Left hindlimb (tissue), 1 donor: ENCODE results near the gene SLC39A13.

ENCODE experiments used
- DNase-seq: peaks from one replicate; pipeline ENCODE4 v3.0.0-alpha.2; 2018

Gene SLC39A13

GRCh38 chr11:47406896-47407745 is 1.3 kb upstream of the SLC39A13 start:
- no peak for DNase-seq

- no peak for DNase-seq
These were observed 429 bp downstream of the SLC39A13 start for GRCh38 chr11:47408598-47409439.

- DNase-seq, result no peak
These were observed 1.3 kb downstream of the SLC39A13 start for GRCh38 chr11:47409440-47410369.

DNA sequence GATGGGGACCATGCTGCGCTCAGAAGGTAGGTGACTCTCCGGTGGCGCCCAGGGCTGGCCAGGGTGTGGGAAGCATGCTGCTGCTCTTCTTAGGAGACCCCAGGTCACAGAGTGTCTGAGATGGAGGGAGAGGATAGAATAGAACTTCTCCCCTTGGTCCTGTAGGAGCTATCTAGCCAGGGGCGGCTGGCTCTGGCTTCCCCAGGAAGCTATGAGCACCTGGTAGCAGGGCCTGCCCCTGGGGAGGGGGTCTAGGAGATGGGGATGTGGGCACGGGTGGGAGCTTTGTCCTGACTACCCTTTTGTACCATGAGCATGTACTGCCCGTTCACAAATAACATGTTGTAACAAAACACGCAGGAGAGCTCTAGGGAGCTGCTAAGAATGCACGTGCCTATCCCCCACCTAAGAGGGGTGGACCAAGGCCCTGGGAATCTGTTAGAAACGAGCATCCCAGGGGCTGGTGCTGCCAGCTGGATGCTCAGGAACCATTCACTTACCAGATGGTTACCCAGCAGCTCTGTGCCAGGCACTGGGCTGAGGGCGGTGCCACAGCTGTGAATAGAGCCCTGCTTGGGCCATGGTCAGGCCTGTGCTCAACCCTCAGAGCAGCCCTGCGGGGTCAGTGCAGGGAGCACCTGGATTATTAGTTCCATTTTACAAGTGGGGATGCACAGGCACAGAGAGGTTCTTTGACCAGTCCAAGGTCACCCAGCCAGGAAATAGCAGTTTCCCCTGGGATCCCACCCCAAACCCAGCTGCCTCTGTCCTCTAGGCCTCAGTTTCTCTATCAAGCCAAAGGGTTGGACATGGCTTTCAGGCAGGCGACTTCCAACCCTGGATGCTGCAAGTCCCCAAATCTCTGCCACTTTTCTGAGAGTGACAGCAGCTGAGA is 2.2 kb downstream of the SLC39A13 start:
- no peak for DNase-seq

- no peak for DNase-seq
These were observed 3.7 kb downstream of the SLC39A13 start for GRCh38 chr11:47411884-47412746.

DNA sequence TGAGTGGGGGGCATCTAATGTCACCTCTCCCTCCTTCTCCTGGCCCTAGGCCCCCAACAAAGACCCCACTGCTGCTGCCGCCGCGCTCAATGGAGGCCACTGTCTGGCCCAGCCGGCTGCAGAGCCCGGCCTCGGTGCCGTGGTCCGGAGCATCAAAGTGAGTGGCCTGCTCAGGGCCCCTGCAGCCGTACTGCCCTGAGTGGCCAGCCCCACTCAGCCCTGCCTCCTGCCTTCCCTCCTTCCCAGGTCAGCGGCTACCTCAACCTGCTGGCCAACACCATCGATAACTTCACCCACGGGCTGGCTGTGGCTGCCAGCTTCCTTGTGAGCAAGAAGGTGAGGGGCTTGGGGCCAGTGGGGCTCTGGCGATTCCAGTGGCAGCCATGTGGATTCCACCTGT is 5.0 kb downstream of the SLC39A13 start:
- no peak for DNase-seq

- peak; percentile 27 for DNase-seq
These were observed 5.7 kb downstream of the SLC39A13 start for GRCh38 chr11:47413908-47414684.

DNA sequence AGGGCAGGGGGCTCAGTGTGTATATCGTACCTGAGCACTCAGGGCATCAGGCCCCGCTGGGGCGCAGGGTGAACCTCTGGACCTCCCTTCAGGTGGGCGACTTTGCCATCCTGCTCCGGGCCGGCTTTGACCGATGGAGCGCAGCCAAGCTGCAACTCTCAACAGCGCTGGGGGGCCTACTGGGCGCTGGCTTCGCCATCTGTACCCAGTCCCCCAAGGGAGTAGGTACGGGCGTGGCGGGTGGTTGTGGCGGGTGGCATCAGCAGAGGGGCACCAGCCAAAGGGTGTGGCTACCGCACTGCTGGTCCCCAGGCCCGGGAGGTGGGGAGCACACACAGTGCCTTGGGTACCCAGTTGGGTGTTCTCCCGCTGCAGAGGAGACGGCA is 6.3 kb downstream of the SLC39A13 start:
- DNase-seq, result no peak

DNA sequence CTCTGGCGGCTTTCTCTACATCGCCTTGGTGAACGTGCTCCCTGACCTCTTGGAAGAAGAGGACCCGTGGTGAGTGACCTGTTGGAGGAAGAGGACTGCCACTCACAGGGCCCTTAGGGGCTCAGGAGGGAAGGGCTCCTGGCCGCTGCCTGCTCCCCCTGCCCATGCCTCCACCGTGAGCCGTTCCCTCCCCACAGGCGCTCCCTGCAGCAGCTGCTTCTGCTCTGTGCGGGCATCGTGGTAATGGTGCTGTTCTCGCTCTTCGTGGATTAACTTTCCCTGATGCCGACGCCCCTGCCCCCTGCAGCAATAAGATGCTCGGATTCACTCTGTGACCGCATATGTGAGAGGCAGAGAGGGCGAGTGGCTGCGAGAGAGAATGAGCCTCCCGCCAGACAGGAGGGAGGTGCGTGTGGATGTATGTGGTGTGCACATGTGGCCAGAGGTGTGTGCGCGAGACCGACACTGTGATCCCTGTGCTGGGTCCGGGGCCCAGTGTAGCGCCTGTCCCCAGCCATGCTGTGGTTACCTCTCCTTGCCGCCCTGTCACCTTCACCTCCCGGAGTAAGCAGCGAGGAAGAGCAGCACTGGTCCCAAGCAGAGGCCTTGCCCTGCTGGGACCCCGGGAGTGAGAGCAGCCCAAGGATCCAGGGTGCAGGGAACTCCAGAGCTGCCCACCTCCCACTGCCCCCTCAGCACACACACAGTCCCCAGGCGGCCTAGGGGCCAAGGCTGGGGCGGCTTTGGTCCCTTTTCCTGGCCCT is 6.9 kb downstream of the SLC39A13 start:
- peak; percentile 32 for DNase-seq

DNA sequence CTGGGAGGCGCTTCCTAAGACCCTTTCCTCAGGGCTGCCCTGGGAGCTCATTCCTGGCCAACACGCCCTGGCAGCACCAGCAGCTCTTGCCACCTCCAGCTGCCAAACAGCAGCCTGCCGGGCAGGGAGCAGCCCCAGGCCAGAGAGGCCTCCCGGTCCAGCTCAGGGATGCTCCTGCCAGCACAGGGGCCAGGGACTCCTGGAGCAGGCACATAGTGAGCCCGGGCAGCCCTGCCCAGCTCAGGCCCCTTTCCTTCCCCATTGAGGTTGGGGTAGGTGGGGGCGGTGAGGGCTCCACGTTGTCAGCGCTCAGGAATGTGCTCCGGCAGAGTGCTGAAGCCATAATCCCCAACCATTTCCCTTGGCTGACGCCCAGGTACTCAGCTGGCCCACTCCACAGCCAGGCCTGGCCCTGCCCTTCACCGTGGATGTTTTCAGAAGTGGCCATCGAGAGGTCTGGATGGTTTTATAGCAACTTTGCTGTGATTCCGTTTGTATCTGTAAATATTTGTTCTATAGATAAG is 7.6 kb downstream of the SLC39A13 start:
- DNase-seq, result peak; percentile 92

- no peak for DNase-seq
These were observed 9.3 kb downstream of the SLC39A13 start for GRCh38 chr11:47417712-47418111.

DNA sequence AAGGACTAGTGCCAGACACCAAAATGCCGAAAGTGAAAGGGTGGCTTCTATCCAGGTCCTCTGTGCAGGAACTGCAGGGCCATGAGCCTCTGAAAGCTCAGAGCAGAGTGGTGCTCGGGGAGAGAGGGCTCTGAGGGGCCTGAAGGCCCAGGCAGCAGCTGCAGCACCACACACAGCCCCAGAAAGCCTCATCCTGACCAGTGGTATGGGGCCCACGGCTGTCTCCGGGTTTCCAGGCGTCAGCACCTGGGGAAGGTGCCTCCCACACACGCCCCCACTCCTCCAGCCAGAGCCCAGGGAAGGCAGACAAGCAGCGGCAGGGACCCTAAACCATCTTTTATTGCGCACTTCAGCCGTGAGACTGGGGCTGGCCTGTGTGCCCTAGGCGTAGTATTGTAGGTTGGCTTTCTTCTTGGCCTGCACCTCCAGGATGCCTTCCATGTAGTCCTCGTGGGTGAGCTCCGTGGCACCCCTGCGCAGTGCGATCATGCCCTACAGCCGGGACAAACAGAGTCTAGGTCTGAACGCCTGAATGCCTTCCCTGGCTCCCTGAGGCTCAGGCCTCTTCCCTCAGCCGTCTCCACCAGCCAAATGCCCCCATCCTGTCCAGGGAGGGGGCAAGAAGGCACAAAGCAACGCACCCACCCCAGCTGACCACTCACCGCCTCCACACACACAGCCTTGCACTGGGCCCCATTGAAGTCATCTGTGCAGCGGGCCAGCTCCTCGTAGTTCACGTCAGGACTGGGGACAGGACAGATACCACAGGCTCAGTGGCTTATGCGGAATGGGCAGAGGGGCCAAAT is 10.3 kb downstream of the SLC39A13 start:
- DNase-seq, result no peak

- no peak for DNase-seq
These were observed 17.2 kb downstream of the SLC39A13 start for GRCh38 chr11:47425611-47426010.

DNA sequence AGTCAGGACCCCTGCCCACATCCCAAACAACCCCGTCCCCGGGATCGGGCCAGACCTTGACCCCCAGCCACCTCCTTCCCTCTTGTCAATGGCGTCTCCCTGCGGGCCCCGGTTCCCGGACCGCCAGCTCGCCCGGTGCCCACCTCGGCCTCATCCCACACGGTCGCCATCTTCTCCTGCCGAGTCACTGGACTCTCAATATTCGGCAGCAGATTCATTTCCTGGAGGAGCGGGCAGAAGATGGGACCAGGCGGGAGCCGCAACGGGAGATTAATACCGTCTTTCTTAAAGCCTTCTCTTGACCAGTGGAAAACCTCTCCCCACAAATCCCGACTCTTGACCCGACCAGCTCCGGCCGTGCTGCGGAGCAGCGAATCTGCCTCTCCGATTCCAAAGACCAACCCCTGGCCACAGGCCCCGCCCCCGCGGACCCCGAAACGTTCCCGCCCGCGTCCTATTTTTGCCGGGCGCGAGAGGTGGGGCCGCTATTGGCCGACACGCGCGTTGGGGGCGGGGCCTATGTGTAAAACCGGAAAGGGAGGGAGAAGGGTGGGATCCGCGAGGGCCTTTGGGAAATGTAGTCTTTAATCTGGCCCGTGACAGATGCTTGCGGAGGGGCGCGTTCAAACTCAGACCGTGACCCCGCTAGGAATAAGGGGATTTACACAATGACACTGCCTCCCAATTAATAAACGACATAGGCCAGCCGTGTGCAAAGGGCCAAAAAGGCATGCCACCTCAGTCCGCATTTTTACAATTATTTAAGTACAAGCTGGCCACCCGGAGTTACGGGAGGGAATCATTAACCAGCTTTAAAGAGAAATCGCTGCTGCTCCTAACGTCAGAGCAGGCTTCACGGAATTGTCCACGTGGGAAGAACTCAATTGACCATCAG is 17.9 kb downstream of the SLC39A13 start, which contains the start of gene PSMC3:
TSS of gene PSMC3 (minus strand) at position 378 of the 895 bp plus-strand sequence. CDS start at position 218, 160 bp downstream.
- DNase-seq, result peak; percentile 98

GRCh38 chr11:47430524-47430923 is 22.1 kb downstream of the SLC39A13 start:
- no peak for DNase-seq

DNA sequence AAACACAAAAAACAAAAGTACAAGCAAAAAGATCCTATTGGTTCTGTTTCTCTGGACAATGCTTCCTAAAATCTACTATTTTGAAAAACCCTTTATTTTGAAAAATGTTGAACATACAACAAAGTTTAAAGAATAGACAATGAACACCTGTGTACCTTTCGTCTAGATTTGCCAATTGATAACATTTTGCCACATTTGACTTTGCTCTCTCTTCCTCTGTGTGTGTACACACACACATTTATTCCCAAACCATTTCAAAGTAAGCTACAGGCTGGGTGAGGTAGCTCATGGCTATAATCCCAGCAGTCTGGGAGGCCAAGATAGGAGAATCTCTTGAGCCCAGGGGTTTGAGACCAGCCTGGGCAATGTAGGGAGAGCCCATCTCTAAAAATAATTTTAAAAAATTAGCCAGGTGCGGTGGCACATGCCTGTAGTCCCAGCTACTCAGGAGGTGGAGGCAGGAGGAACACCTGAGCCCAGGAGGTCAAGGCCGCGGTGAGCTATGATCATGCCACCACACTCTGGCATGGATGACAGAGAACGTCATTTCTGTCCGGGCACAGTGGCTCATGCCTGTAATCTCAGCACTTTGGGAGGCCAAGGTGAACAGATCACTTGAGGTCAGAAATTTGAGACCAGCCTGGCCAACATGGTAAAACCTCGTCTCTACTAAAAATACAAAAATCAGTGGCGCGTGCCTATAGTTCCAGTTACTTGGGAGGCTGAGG is 23.1 kb downstream of the SLC39A13 start:
- DNase-seq, result no peak
